Lung (tissue), 12 donors: ENCODE measurements around the gene NME4. TPM values are rescaled to one million over a fixed set of nuclear protein-coding genes. Genes with fewer than 3 reads are reported as not detected.

Experiments used
- ATAC-seq: fragments of 200-7000 bp; cut with Tn5 transposase; one replicate; pipeline ENCODE4 v1.9.1; 2020; ENCODE audit warnings: moderate number of reproducible peaks; ENCODE audit not compliant: insufficient read depth, low FRiP score
- DNase-seq, 3 donors: peaks; one replicate each; pipeline ENCODE4 v3.0.0-alpha.2; 2013 to 2017
- H3K27ac ChIP-seq, 2 donors: one replicate each; pipeline ENCODE4 v1.5.1; 2013; ENCODE audit warnings: mild to moderate bottlenecking in 2 of 2, moderate library complexity in 2 of 2, control low read depth in 1 of 2, inconsistent platforms in 1 of 2, low read depth in 1 of 2, low read length in 1 of 2
- H3K27me3 ChIP-seq, 3 donors: one replicate each; pipeline ENCODE4 v1.5.1; 2013; ENCODE audit warnings: low read length in 2 of 3; ENCODE audit not compliant: control insufficient read depth in 3 of 3, insufficient read depth in 3 of 3
- H3K36me3 ChIP-seq, 4 donors: one replicate each; pipeline ENCODE4 v1.5.1; 2013; ENCODE audit warnings: low read length in 4 of 4, mild to moderate bottlenecking in 1 of 4, moderate library complexity in 1 of 4; ENCODE audit not compliant: control insufficient read depth in 4 of 4, insufficient read depth in 4 of 4
- H3K4me1 ChIP-seq, 5 donors: one replicate each; pipeline ENCODE4 v1.5.1; 2013; ENCODE audit warnings: low read length in 5 of 5, mild to moderate bottlenecking in 2 of 5, moderate library complexity in 1 of 5; ENCODE audit not compliant: control insufficient read depth in 5 of 5, insufficient read depth in 5 of 5
- H3K4me3 ChIP-seq: one replicate; pipeline ENCODE4 v1.5.1; 2013; ENCODE audit warnings: mild to moderate bottlenecking, control low read depth, moderate library complexity
- H3K9ac ChIP-seq, 2 donors: one replicate each; pipeline ENCODE4 v1.5.1; 2013; ENCODE audit warnings: low read length in 2 of 2, control low read depth in 1 of 2; ENCODE audit not compliant: insufficient read depth in 1 of 2
- H3K9me3 ChIP-seq, 4 donors: one replicate each; pipeline ENCODE4 v1.5.1; 2013; ENCODE audit warnings: low read length in 3 of 4, mild to moderate bottlenecking in 1 of 4, moderate library complexity in 1 of 4; ENCODE audit not compliant: control insufficient read depth in 4 of 4, insufficient read depth in 3 of 4
- WGBS, 2 donors: extraction: QIAGEN DNeasy Blood & Tissue Kit; methylation state at CpG; one replicate each; pipeline ENCODE4 v1.1.7; 2013; 5-methylcytosine and 5-hydroxymethylcytosine counted together
- polyA plus RNA-seq, 2 donors: library from polyadenylated mRNA; stranded (reverse); fragments of 200-250 nt; gene quantifications; one replicate each; pipeline ENCODE4 v1.2.1, GENCODE V29; 2013
- total RNA-seq, 2 donors: library from RNA; depleted of rRNA in 1 of 2; stranded (reverse); fragments of >200 nt in 1 of 2; gene quantifications; one replicate each; pipeline ENCODE4 v1.2.1, GENCODE V29; 2014 to 2021
- TF ChIP-seq, protein P1 (sequence below): IDR thresholded peaks from 2 replicates; pipeline ENCODE4 v1.5.1; 2012; ENCODE audit warnings: mild to moderate bottlenecking; ENCODE audit errors: control extremely low read depth, extremely low read depth
- donor health status: control.
- donor health status: control.
- donor health status: Bipolar disorder and iron deficiency.
- donor health status: healthy.
- donor health status: DM: yes; HTN: yes; CAD: no.

The NME4 gene
- total and polyA plus RNA-seq, 4 donors = 18.0 to 68.7 (median 65.8) TPM

DNA sequence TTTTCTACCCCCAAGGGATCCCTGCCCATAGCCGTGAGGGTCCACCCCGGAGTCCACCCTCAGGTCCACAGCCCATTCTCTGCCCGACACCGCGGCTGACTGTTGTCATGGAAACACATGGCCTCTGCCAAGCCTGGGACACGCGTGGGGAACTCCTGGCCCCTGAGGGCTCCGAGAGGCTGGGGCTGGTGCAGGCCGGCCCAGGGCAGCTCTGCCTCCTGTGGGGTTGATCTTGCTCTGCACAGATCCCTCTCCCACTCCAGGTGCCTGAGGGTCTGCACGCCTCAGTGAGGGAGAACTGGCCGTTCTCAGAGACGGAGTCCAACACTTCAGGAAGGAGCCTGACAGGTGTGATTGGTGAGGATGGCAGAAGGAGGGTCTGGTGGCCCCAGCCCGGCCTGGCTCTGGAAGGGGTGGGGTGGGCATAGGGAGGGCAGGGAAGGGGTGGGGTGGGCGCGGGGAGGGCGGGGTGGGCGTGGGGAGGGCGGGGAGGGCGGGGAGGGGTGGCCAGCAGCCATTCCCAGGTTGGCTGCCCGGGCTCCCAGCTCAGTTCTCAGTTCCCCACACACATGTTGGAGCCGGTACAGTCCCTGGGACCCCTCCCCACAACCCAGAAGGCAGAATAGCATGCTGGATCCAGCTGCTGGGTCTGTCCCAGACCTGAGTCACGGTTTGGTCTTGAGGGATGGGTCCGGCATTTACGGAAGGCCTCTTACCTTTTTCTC is 33.1 kb upstream of the NME4 start:
- ATAC-seq (no peak), DNase-seq (no peak)
- Histone ChIP-seq H3K27ac (no peak overlapping the region), H3K4me3 (no peak overlapping the region), H3K9ac (no peak overlapping the region), H3K9me3 (peaks cover 0 to 3% (median 0%) of the 10 kb centered on the region in 4 donors), H3K27me3 (no peaks in the 10 kb centered on the region), H3K36me3 (peaks cover 7 to 24% (median 13%) of the 10 kb centered on the region in 4 donors), H3K4me1 (no peaks in the 10 kb centered on the region)
- TF ChIP-seq, protein P1, sequence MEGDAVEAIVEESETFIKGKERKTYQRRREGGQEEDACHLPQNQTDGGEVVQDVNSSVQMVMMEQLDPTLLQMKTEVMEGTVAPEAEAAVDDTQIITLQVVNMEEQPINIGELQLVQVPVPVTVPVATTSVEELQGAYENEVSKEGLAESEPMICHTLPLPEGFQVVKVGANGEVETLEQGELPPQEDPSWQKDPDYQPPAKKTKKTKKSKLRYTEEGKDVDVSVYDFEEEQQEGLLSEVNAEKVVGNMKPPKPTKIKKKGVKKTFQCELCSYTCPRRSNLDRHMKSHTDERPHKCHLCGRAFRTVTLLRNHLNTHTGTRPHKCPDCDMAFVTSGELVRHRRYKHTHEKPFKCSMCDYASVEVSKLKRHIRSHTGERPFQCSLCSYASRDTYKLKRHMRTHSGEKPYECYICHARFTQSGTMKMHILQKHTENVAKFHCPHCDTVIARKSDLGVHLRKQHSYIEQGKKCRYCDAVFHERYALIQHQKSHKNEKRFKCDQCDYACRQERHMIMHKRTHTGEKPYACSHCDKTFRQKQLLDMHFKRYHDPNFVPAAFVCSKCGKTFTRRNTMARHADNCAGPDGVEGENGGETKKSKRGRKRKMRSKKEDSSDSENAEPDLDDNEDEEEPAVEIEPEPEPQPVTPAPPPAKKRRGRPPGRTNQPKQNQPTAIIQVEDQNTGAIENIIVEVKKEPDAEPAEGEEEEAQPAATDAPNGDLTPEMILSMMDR = no peak
- WGBS, 2 donors = 30 to 40% methylated on average over 18 to 24 of the region's 24 CpGs

DNA sequence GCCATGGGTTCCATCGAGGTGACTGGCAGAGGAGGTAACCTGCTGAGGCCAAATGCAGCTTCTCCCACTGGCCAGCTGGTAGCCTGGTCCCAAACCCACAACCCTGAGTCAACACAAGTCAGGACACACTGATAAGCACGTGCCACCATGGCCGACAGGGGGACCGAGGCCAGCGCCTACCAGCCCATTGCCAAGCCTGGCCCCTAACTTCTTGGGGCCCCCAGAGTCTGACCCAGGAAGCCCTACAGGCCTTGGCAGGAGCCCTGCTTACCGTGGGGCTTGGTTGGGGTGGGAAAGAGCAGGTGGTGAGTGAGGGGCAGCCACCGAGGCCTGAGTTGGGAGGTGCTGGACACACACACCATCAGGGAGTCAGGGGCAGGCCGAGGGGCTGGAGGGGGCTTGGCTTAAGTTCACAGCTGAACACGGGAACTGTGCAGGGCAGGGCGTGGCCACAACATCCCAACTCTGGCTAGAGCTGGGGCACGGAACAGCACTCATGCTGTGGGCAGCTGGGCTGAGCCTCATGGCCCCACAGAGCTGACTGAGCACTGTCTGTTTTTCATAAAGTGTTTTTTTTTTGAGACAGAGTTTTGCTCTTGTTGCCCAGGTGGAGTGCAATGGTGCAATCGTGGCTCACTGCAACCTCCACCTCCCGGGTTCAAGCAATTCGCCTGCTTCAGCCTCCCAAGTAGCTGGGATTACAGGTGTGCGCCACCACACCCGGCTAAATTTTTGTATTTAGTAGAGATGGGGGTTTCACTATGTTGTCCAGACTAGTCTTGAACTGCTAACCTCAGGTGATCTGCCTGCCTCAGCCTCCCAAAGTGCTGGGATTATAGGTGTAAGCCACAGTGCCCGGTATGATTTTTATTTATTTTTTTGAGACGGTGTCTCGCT is 32.2 kb upstream of the NME4 start:
- peaks cover 0 to 7% (median 3%) of the 10 kb centered on the region in 5 donors for H3K4me1 ChIP-seq
- H3K27me3 ChIP-seq = no peaks in the 10 kb centered on the region
- DNase-seq (no peak), ATAC-seq (no peak)
- no peak overlapping the region for H3K27ac ChIP-seq
- H3K9ac ChIP-seq = no peak overlapping the region
- peaks cover 8 to 25% (median 14%) of the 10 kb centered on the region in 4 donors for H3K36me3 ChIP-seq
- TF ChIP-seq, protein P1 = no peak
- peaks cover 0 to 3% (median 0%) of the 10 kb centered on the region in 4 donors for H3K9me3 ChIP-seq
- WGBS, 2 donors = 57 to 68% methylated on average over 19 of the region's 19 CpGs
- H3K4me3 ChIP-seq = no peak overlapping the region

DNA sequence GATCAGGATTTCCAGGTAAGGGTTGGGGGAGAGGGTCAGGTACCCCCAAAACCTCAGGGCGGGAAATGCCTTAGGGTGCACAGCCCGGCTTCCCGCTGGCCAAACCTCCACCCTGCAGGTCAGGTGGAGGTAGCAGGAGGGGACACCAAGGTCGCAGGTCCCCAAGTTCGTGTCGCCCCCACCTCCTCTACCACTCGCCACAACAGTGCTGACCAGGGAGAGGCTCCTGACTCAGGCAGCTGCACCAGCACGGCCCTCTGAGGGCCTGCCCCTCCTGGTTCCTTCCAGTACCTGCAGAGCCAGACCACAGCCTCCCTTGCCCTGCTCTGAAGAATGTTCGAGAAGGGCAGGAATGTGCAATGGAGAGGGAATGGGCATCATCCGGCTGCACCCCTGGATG is 30.5 kb upstream of the NME4 start:
- no peak for DNase-seq
- H3K4me1 ChIP-seq = peaks cover 0 to 14% (median 4%) of the 10 kb centered on the region in 5 donors

More for the DNA sequence above, 30.5 kb upstream of the NME4 start:
- H3K27ac ChIP-seq = no peak overlapping the region
- TF ChIP-seq, protein P1 = no peak
- no peak overlapping the region for H3K4me3 ChIP-seq
- H3K27me3 ChIP-seq = no peaks in the 10 kb centered on the region
- H3K9ac ChIP-seq = no peak overlapping the region
- WGBS, 2 donors = 91 to 96% methylated on average over 10 of the region's 10 CpGs
- no peak for ATAC-seq
- H3K36me3 ChIP-seq = peaks cover 8 to 27% (median 14%) of the 10 kb centered on the region in 4 donors
- peaks cover 0 to 3% (median 0%) of the 10 kb centered on the region in 4 donors for H3K9me3 ChIP-seq
